Cerebellar cortex (tissue), 1 donor: ENCODE data around the gene ANKFY1.
"Not testable (repeated sequence)": the region's sequence is repeated elsewhere in the genome, so short reads cannot be mapped to it uniquely, and the experiment has no call there.

Source experiments
- DNase-seq: peaks from one replicate; pipeline ENCODE4 v3.0.0-alpha.2; 2015; ENCODE audit warnings: low spot score

Gene ANKFY1

GRCh38 chr17:4155980-4156620, 107.7 kb downstream of the ANKFY1 start:
- DNase-seq: no peak

GRCh38 chr17:4154201-4154600, 109.6 kb downstream of the ANKFY1 start:
- no peak for DNase-seq

GRCh38 chr17:4152471-4152870, 111.3 kb downstream of the ANKFY1 start:
- no peak for DNase-seq

- no peak for DNase-seq
These were observed 113.7 kb downstream of the ANKFY1 start for GRCh38 chr17:4150096-4150495.

- DNase-seq: no peak
These were observed 115.0 kb downstream of the ANKFY1 start for GRCh38 chr17:4148611-4149308.

GRCh38 chr17:4147751-4148310, 115.9 kb downstream of the ANKFY1 start:
- no peak for DNase-seq

GRCh38 chr17:4146641-4147040, 117.1 kb downstream of the ANKFY1 start:
- DNase-seq: no peak

- no peak for DNase-seq
These were observed 119.4 kb downstream of the ANKFY1 start for GRCh38 chr17:4144422-4144747.

DNA sequence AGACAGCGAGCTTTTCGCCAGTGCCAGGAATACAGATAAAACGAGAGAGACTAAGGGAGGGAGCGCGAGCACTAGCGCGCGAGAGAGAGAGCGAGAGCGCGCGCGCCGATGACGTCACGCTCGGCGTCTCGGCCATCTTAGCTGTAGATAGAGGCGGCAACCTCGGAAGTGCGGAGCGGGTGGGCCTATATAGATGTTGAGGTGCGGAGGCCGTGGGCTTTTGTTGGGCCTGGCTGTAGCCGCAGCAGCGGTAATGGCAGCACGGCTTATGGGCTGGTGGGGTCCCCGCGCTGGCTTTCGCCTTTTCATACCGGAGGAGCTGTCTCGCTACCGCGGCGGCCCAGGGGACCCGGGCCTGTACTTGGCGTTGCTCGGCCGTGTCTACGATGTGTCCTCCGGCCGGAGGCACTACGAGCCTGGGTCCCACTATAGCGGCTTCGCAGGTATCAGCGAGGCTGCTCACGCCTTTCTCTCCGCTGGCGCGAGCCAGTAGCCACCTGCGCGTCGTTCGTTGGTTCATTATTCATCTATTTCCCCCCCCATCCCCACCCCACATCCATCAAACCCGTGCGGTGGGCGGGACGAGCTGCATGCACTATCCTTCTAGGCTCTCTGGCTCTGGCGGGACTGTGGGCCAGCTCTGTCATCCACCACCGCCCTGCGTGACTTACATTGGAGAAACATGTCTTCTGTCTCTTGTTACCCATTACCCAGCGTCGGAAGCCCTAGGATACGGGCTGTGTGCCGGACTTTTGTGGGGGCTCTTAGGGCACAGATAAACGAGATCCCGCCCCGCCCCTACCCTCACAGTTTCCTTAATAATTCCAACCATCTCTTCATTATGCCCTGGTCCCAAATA, 120.0 kb downstream of the ANKFY1 start:
- DNase-seq: peak; percentile 92

GRCh38 chr17:4142107-4142900, 121.5 kb downstream of the ANKFY1 start:
- DNase-seq: peak; percentile 13

DNA sequence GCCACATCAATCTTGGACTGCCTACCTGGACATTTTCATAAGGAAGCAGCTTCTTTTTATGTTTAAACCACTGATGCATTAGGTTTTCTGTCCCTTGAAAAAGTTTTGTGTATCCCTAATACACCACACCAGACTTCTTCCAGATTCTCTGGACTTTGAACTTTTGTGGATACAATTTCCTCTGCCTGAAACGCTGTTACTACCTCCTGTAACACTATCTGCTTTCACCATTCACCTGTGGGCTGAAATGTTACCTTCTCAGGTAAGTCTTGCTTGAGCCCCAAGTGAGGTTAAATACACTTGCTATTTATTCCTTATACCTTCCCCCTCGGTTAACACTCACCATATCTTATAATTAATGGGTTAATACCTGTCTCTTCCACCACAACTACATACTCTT, 123.7 kb downstream of the ANKFY1 start:
- no peak for DNase-seq

DNA sequence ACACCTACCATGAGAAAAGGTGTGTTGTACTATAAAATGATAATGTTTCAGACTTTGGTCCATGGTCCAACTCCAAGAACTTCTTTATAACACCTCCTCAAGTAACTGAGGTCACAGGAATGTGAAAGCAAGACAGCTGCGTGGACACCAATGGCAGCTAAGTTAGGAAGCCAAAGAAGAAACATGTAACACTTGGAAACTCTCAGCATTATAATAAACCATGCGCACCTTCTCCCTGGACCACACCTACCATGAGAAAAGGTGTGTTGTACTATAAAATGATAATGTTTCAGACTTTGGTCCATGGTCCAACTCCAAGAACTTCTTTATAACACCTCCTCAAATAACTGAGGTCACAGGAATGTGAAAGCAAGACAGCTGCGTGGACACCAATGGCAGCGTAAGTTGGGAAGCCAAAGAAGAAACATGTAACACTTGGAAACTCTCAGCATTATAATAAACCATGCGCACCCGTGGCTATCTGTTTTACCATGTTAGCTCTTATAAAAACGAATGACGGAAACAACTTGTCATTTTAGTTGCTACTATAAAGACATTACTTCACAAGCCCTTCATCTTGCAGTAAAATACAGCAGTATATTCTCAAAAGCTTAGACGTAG, 124.8 kb downstream of the ANKFY1 start:
- not testable (repeated sequence) for DNase-seq

- no peak for DNase-seq
These were observed 127.4 kb downstream of the ANKFY1 start for GRCh38 chr17:4136373-4136772.

GRCh38 chr17:4135489-4135888, 128.3 kb downstream of the ANKFY1 start:
- DNase-seq: no peak

DNA sequence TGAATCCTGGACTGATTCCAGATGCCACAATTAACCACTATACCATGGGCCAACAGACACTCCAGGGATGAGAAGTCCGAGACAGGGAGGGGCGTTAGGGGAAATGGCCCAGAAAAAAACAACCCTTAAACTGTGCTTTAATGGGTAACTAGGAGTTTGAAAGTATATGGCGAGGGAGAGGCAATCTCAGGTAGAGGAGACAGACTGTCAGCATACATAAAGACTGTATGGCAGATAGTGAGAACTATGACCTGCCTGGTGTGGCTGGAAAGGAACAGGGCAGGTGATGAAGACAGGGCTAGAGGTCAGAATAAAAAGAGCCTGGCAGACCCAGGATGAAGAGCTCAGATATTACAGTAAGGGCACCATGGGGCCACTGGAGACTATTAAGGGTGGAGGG, 129.1 kb downstream of the ANKFY1 start:
- DNase-seq: no peak

- no peak for DNase-seq
These were observed 133.1 kb downstream of the ANKFY1 start for GRCh38 chr17:4130715-4131114.

- DNase-seq: no peak
These were observed 136.2 kb downstream of the ANKFY1 start for GRCh38 chr17:4127555-4127954.

DNA sequence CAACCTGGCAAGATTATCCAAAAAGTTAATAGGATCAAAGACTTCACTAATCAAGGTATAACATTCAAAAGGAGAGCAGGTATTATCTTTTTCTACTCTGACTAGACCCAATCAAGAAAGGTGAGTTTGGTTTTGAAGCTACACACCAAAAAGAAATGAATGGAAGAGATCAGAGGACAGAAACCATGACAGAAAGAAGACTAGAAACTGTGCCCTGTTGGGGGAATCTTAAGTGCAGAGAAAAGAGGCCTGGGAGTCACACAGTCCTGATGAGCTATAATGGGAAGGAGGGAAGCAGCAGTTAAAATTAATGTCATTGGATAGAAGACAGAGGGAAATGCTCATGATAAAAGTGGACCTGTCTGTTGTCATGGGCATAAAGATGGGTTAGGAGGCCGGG, 138.2 kb downstream of the ANKFY1 start:
- no peak for DNase-seq

DNA sequence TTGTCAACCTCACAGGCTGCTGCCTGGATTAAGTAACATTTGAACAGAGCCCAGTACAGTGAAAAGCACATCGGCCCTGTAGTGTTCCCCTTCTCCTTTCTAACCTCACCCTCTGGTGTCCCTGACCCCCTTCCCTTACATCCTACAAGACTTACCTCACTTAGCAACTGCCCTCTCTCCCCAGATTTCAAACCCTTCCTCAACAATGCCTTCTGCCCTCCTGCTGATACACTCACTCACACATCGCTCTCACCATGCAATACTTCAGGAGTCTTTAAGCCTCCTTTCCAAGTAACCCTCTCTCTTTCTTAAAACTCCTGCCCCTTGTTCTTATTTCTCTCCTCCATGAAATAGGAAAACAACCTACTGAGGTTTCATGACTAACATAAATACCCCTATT, 138.8 kb downstream of the ANKFY1 start:
- no peak for DNase-seq

GRCh38 chr17:4120332-4120731, 143.4 kb downstream of the ANKFY1 start:
- DNase-seq: no peak

- no peak for DNase-seq
These were observed 144.5 kb downstream of the ANKFY1 start for GRCh38 chr17:4119299-4119698.
